ENCODE measurements around the gene DDC.

DNA sequence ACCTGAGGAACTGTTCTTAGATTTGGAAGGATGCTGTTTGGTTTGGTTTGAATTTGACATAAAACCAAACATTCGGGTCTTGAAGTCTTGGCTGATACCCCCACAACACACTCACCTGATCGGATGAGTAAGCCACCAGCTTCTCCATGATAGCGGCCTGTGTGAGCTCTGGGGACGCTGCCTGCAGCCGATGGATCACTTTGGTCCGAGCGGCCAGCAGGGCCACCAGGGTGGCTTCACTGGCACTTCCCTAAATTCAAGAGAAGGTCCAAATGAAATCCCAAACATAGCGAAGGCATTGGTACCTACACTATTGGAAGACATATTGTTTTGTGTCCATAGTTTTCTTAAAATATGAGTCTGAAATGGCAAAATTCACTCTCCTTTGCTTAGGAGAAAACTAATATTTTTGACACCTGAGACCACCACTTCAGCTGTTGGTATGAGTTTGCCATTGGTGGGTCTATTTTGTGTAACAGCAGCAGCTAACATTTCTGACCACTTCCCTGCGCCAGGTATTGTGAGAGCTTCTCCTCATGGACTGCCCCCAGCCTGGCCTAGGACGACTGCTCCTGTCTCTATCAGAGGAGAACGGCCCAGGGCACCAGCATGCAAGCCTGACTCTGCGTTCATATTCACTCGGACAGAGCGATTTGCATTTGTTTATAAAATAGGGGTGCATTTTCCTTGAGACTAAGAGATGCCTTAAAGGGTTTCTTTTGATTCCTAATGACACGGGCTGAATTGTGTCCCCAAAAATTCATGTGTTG, 35.9 kb downstream of the DDC start:
- TF ChIP-seq CTCF (IDR thresholded peaks at IDR 0.05; ENCODE audit: low read depth, low read length, missing input control) (no peak), REST (IDR thresholded peaks at IDR 0.05) (no peak), SP1 (IDR thresholded peaks at IDR 0.05) (no peak), GABPA (IDR thresholded peaks at IDR 0.05 in 1 of 2, conservative IDR thresholded peaks at IDR 0.05 in 1 of 2) (no peak)
- TF ChIP-seq, protein P1, sequence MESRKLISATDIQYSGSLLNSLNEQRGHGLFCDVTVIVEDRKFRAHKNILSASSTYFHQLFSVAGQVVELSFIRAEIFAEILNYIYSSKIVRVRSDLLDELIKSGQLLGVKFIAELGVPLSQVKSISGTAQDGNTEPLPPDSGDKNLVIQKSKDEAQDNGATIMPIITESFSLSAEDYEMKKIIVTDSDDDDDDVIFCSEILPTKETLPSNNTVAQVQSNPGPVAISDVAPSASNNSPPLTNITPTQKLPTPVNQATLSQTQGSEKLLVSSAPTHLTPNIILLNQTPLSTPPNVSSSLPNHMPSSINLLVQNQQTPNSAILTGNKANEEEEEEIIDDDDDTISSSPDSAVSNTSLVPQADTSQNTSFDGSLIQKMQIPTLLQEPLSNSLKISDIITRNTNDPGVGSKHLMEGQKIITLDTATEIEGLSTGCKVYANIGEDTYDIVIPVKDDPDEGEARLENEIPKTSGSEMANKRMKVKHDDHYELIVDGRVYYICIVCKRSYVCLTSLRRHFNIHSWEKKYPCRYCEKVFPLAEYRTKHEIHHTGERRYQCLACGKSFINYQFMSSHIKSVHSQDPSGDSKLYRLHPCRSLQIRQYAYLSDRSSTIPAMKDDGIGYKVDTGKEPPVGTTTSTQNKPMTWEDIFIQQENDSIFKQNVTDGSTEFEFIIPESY (IDR thresholded peaks at IDR 0.05), result no peak
